NCI-H2081 (cell line): Measurements from ENCODE around the gene KNCN.
A peak's percentile ranks its signal among the peaks of the same experiment; 100 is the strongest.

Experiments
- DNase-seq, 2 experiments: peaks; one replicate each; lab custom pipeline; 2025; lab: John Stamatoyannopoulos, UW

KNCN gene

GRCh38 chr1:46523496-46524353, 27.7 kb downstream of the KNCN start:
- peak; percentile 38 to 39 for DNase-seq

GRCh38 chr1:46522969-46523320, 28.5 kb downstream of the KNCN start:
- DNase-seq, result no peak

- DNase-seq, result no peak
Measured at GRCh38 chr1:46522184-46522968, 29.1 kb downstream of the KNCN start.

GRCh38 chr1:46521414-46521813, 30.0 kb downstream of the KNCN start:
- no peak for DNase-seq

GRCh38 chr1:46520063-46520911, 31.2 kb downstream of the KNCN start:
- no peak for DNase-seq

- DNase-seq, result no peak
Measured at GRCh38 chr1:46519209-46519608, 32.2 kb downstream of the KNCN start.

GRCh38 chr1:46517932-46518498, 33.4 kb downstream of the KNCN start:
- DNase-seq, result no peak

- peak; percentile 84 to 86 for DNase-seq
Measured at GRCh38 chr1:46517010-46517600, 34.3 kb downstream of the KNCN start.

- DNase-seq, result no peak
Measured at GRCh38 chr1:46516200-46516950, 35.1 kb downstream of the KNCN start.

- DNase-seq, result no peak
Measured at GRCh38 chr1:46515576-46515975, 35.9 kb downstream of the KNCN start.

GRCh38 chr1:46513536-46513935, 37.9 kb downstream of the KNCN start:
- DNase-seq, result no peak

GRCh38 chr1:46512792-46513190, 38.7 kb downstream of the KNCN start:
- DNase-seq, result no peak

- DNase-seq, result no peak
Measured at GRCh38 chr1:46512135-46512791, 39.2 kb downstream of the KNCN start.

- DNase-seq, result no peak
Measured at GRCh38 chr1:46510998-46511365, 40.5 kb downstream of the KNCN start.

- no peak for DNase-seq
Measured at GRCh38 chr1:46510341-46510997, 41.0 kb downstream of the KNCN start.

GRCh38 chr1:46508757-46509156, 42.7 kb downstream of the KNCN start:
- no peak for DNase-seq

GRCh38 chr1:46506470-46507219, 44.8 kb downstream of the KNCN start:
- no peak for DNase-seq

GRCh38 chr1:46503421-46503820, 48.0 kb downstream of the KNCN start:
- DNase-seq, result no peak

GRCh38 chr1:46501528-46501927, 49.9 kb downstream of the KNCN start:
- DNase-seq, result no peak
